ENCODE results near the gene RAB2B.

DNA sequence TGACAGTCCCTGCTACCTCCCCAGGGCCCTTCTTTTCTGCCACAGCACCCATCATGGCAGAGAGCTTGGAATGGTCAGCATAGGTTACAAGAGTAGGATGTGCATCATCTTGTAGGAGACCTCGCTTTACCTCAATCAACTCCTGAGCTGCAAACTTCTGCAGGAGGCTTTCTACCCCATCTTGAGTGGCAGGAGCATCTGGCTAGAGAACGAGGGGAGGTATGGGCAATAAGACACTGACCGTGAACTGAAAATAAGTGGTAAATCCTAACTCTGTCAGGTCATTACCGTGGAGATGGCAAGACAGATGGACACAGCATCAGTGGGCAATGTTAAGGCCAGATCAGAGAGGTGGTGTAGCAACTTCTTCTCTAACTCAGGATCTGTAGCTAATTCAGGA is 26.6 kb upstream of the RAB2B start:
- TF ChIP-seq CTCF (conservative IDR thresholded peaks at IDR 0.05; ENCODE audit: low read length) (no peak), EZH2phosphoT487 (IDR thresholded peaks at IDR 0.05; ENCODE audit: borderline replicate concordance) (no peak)

Measured in Loucy (cell line).